GM23338 (cell line): ENCODE data around the gene CHMP3.

Source experiments
- EZH2 ChIP-seq: fragments of 200-600 bp; sonication (generic); IDR thresholded peaks from one replicate; pipeline ENCODE4 v1.8.0; 2017; ENCODE audit warnings: antibody characterized with exemption, mild to moderate bottlenecking, low read depth; ENCODE audit not compliant: unreplicated experiment
- POLR2AphosphoS5 ChIP-seq: IDR thresholded peaks from 2 replicates; pipeline ENCODE4 v1.6.1; 2016; ENCODE audit warnings: antibody characterized with exemption, low read depth
- TF ChIP-seq, protein P1 (sequence below), 2 experiments: fragments of 200-600 bp in 1 of 2; sonication (generic) in 1 of 2; conservative IDR thresholded peaks; 2 replicates each; pipeline versions ENCODE4 v1.5.1 to v1.6.1; 2016 to 2017; ENCODE audit warnings: antibody characterized with exemption in 2 of 2, low read depth in 2 of 2, mild to moderate bottlenecking in 2 of 2, moderate library complexity in 1 of 2
- TF ChIP-seq, protein P2 (sequence below): IDR thresholded peaks from one replicate; pipeline ENCODE4 v1.6.1; 2018; ENCODE audit warnings: antibody characterized with exemption; ENCODE audit not compliant: unreplicated experiment

DNA sequence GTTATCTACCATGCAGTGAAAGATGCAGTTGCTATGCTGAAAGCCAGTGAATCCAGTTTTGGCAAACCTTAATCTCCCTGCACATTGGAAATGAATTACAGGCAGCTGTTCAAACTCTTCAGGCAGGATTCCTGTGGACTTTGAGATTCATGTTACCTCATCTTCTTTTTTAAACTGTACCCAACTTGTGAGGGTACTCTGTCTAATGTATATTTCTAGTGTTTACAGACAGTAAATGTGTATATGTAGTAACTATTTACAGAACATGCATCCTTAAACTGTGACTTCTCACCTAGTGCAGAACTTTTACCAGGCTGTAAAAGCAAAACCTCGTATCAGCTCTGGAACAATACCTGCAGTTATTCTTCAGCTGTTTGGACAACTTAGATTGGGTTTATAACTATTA is 71.2 kb downstream of the CHMP3 start:
- TF ChIP-seq, protein P1, sequence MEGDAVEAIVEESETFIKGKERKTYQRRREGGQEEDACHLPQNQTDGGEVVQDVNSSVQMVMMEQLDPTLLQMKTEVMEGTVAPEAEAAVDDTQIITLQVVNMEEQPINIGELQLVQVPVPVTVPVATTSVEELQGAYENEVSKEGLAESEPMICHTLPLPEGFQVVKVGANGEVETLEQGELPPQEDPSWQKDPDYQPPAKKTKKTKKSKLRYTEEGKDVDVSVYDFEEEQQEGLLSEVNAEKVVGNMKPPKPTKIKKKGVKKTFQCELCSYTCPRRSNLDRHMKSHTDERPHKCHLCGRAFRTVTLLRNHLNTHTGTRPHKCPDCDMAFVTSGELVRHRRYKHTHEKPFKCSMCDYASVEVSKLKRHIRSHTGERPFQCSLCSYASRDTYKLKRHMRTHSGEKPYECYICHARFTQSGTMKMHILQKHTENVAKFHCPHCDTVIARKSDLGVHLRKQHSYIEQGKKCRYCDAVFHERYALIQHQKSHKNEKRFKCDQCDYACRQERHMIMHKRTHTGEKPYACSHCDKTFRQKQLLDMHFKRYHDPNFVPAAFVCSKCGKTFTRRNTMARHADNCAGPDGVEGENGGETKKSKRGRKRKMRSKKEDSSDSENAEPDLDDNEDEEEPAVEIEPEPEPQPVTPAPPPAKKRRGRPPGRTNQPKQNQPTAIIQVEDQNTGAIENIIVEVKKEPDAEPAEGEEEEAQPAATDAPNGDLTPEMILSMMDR (conservative IDR thresholded peaks at IDR 0.05; ENCODE audit: low read depth in 2 of 2), result no peak
- TF ChIP-seq POLR2AphosphoS5 (no peak), EZH2 (no peak)
- TF ChIP-seq, protein P2, sequence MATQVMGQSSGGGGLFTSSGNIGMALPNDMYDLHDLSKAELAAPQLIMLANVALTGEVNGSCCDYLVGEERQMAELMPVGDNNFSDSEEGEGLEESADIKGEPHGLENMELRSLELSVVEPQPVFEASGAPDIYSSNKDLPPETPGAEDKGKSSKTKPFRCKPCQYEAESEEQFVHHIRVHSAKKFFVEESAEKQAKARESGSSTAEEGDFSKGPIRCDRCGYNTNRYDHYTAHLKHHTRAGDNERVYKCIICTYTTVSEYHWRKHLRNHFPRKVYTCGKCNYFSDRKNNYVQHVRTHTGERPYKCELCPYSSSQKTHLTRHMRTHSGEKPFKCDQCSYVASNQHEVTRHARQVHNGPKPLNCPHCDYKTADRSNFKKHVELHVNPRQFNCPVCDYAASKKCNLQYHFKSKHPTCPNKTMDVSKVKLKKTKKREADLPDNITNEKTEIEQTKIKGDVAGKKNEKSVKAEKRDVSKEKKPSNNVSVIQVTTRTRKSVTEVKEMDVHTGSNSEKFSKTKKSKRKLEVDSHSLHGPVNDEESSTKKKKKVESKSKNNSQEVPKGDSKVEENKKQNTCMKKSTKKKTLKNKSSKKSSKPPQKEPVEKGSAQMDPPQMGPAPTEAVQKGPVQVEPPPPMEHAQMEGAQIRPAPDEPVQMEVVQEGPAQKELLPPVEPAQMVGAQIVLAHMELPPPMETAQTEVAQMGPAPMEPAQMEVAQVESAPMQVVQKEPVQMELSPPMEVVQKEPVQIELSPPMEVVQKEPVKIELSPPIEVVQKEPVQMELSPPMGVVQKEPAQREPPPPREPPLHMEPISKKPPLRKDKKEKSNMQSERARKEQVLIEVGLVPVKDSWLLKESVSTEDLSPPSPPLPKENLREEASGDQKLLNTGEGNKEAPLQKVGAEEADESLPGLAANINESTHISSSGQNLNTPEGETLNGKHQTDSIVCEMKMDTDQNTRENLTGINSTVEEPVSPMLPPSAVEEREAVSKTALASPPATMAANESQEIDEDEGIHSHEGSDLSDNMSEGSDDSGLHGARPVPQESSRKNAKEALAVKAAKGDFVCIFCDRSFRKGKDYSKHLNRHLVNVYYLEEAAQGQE, result no peak
